ENCODE results near the gene RYR3.

RYR3 gene

GRCh38 chr15:33395321-33395720 is 84.6 kb downstream of the RYR3 start:
- FAIRE-seq, result no peak
- no peak for DNase-seq (ENCODE audit: insufficient read length)
- TF ChIP-seq POLR2A (IDR thresholded peaks at IDR 0.05; ENCODE audit: low read depth, low read length), result no peak
- TF ChIP-seq TAF1 (IDR thresholded peaks at IDR 0.05; ENCODE audit: borderline replicate concordance, low read depth, low read length), result no peak
- TF ChIP-seq POLR2AphosphoS5 (IDR thresholded peaks at IDR 0.05; ENCODE audit: low read depth, low read length), result no peak

- no peak for DNase-seq (ENCODE audit: insufficient read length)
- TF ChIP-seq TAF1 (IDR thresholded peaks at IDR 0.05; ENCODE audit: borderline replicate concordance, low read depth, low read length), result no peak
- TF ChIP-seq POLR2A (IDR thresholded peaks at IDR 0.05; ENCODE audit: low read depth, low read length), result no peak
- no peak for TF ChIP-seq POLR2AphosphoS5 (IDR thresholded peaks at IDR 0.05; ENCODE audit: low read depth, low read length)
- no peak for FAIRE-seq
Observed at GRCh38 chr15:33395846-33396245, 85.1 kb downstream of the RYR3 start.

- TF ChIP-seq POLR2A (IDR thresholded peaks at IDR 0.05; ENCODE audit: low read depth, low read length), result no peak
- TF ChIP-seq TAF1 (IDR thresholded peaks at IDR 0.05; ENCODE audit: borderline replicate concordance, low read depth, low read length), result no peak
- no peak for TF ChIP-seq POLR2AphosphoS5 (IDR thresholded peaks at IDR 0.05; ENCODE audit: low read depth, low read length)
- DNase-seq (ENCODE audit: insufficient read length) (no peak), FAIRE-seq (no peak)
Observed at GRCh38 chr15:33396475-33396874, 85.7 kb downstream of the RYR3 start.

- FAIRE-seq (no peak), DNase-seq (ENCODE audit: insufficient read length) (no peak)
- TF ChIP-seq TAF1 (IDR thresholded peaks at IDR 0.05; ENCODE audit: borderline replicate concordance, low read depth, low read length), result no peak
- no peak for TF ChIP-seq POLR2A (IDR thresholded peaks at IDR 0.05; ENCODE audit: low read depth, low read length)
- no peak for TF ChIP-seq POLR2AphosphoS5 (IDR thresholded peaks at IDR 0.05; ENCODE audit: low read depth, low read length)
Observed at GRCh38 chr15:33398555-33398954, 87.8 kb downstream of the RYR3 start.

- FAIRE-seq (no peak), DNase-seq (ENCODE audit: insufficient read length) (no peak)
- TF ChIP-seq POLR2AphosphoS5 (IDR thresholded peaks at IDR 0.05; ENCODE audit: low read depth, low read length), result no peak
- no peak for TF ChIP-seq POLR2A (IDR thresholded peaks at IDR 0.05; ENCODE audit: low read depth, low read length)
- no peak for TF ChIP-seq TAF1 (IDR thresholded peaks at IDR 0.05; ENCODE audit: borderline replicate concordance, low read depth, low read length)
Observed at GRCh38 chr15:33400941-33401340, 90.2 kb downstream of the RYR3 start.

GRCh38 chr15:33402600-33402999 is 91.8 kb downstream of the RYR3 start:
- TF ChIP-seq TAF1 (IDR thresholded peaks at IDR 0.05; ENCODE audit: borderline replicate concordance, low read depth, low read length) (no peak), POLR2AphosphoS5 (IDR thresholded peaks at IDR 0.05; ENCODE audit: low read depth, low read length) (no peak), POLR2A (IDR thresholded peaks at IDR 0.05; ENCODE audit: low read depth, low read length) (no peak)
- DNase-seq (ENCODE audit: insufficient read length) (no peak), FAIRE-seq (no peak)

- DNase-seq (ENCODE audit: insufficient read length), result no peak
- FAIRE-seq, result no peak
- TF ChIP-seq POLR2AphosphoS5 (IDR thresholded peaks at IDR 0.05; ENCODE audit: low read depth, low read length), result no peak
- TF ChIP-seq POLR2A (IDR thresholded peaks at IDR 0.05; ENCODE audit: low read depth, low read length), result no peak
- no peak for TF ChIP-seq TAF1 (IDR thresholded peaks at IDR 0.05; ENCODE audit: borderline replicate concordance, low read depth, low read length)
Observed at GRCh38 chr15:33405096-33405495, 94.3 kb downstream of the RYR3 start.

- FAIRE-seq (no peak), DNase-seq (ENCODE audit: insufficient read length) (no peak)
- TF ChIP-seq POLR2AphosphoS5 (IDR thresholded peaks at IDR 0.05; ENCODE audit: low read depth, low read length) (no peak), POLR2A (IDR thresholded peaks at IDR 0.05; ENCODE audit: low read depth, low read length) (no peak), TAF1 (IDR thresholded peaks at IDR 0.05; ENCODE audit: borderline replicate concordance, low read depth, low read length) (no peak)
Observed at GRCh38 chr15:33411596-33412540, 101.1 kb downstream of the RYR3 start.

GRCh38 chr15:33419701-33420100 is 108.9 kb downstream of the RYR3 start:
- DNase-seq (ENCODE audit: insufficient read length) (no peak), FAIRE-seq (no peak)
- TF ChIP-seq POLR2AphosphoS5 (IDR thresholded peaks at IDR 0.05; ENCODE audit: low read depth, low read length), result no peak
- TF ChIP-seq TAF1 (IDR thresholded peaks at IDR 0.05; ENCODE audit: borderline replicate concordance, low read depth, low read length), result no peak
- no peak for TF ChIP-seq POLR2A (IDR thresholded peaks at IDR 0.05; ENCODE audit: low read depth, low read length)

GRCh38 chr15:33424025-33424424 is 113.3 kb downstream of the RYR3 start:
- no peak for TF ChIP-seq TAF1 (IDR thresholded peaks at IDR 0.05; ENCODE audit: borderline replicate concordance, low read depth, low read length)
- no peak for TF ChIP-seq POLR2AphosphoS5 (IDR thresholded peaks at IDR 0.05; ENCODE audit: low read depth, low read length)
- no peak for TF ChIP-seq POLR2A (IDR thresholded peaks at IDR 0.05; ENCODE audit: low read depth, low read length)
- DNase-seq (ENCODE audit: insufficient read length), result no peak
- no peak for FAIRE-seq

GRCh38 chr15:33425142-33425541 is 114.4 kb downstream of the RYR3 start:
- no peak for DNase-seq (ENCODE audit: insufficient read length)
- no peak for TF ChIP-seq POLR2AphosphoS5 (IDR thresholded peaks at IDR 0.05; ENCODE audit: low read depth, low read length)
- no peak for TF ChIP-seq TAF1 (IDR thresholded peaks at IDR 0.05; ENCODE audit: borderline replicate concordance, low read depth, low read length)
- TF ChIP-seq POLR2A (IDR thresholded peaks at IDR 0.05; ENCODE audit: low read depth, low read length), result no peak

GRCh38 chr15:33430577-33430976 is 119.8 kb downstream of the RYR3 start:
- TF ChIP-seq TAF1 (IDR thresholded peaks at IDR 0.05; ENCODE audit: borderline replicate concordance, low read depth, low read length) (no peak), POLR2A (IDR thresholded peaks at IDR 0.05; ENCODE audit: low read depth, low read length) (no peak), POLR2AphosphoS5 (IDR thresholded peaks at IDR 0.05; ENCODE audit: low read depth, low read length) (no peak)
- DNase-seq (ENCODE audit: insufficient read length), result no peak
- FAIRE-seq, result no peak

More at GRCh38 chr15:33425142-33425541, 114.4 kb downstream of the RYR3 start:
- FAIRE-seq, result no peak
